ENCODE results near the gene PITPNM2. TPM values are rescaled to one million over a fixed set of nuclear protein-coding genes. Genes with fewer than 3 reads are reported as not detected.
A peak's percentile ranks its signal among the peaks of the same experiment; 100 is the strongest.

PITPNM2 gene
- total and polyA plus RNA-seq, 9 donors: 3.0 to 6.5 (median 5.5) TPM

GRCh38 chr12:123148223-123148622, 2.7 kb downstream of the PITPNM2 start:
- Histone ChIP-seq H3K9me3 (replicated peaks; ENCODE audit: control insufficient read depth, low read depth, low read length) (no peaks in the 10 kb centered on the region), H3K4me1 (ENCODE audit: control insufficient read depth, insufficient read depth, low read length) (peaks cover 22% of the 10 kb centered on the region), H3K27me3 (ENCODE audit: control insufficient read depth, insufficient read depth, low read length) (peaks cover 10% of the 10 kb centered on the region), H3K36me3 (ENCODE audit: control insufficient read depth, insufficient read depth, low read length) (no peaks in the 10 kb centered on the region), H3K4me3 (ENCODE audit: low read length) (no peak overlapping the region), H3K27ac (ENCODE audit: low read length) (no peak overlapping the region)
- DNase-seq: no peak
- WGBS (ENCODE audit: insufficient coverage): 83% methylated on average over 6 of the region's 9 CpGs

GRCh38 chr12:123145211-123145610, 5.7 kb downstream of the PITPNM2 start:
- peaks cover 26% of the 10 kb centered on the region for H3K4me1 ChIP-seq (ENCODE audit: control insufficient read depth, insufficient read depth, low read length)
- H3K27ac ChIP-seq (ENCODE audit: low read length): no peak overlapping the region

GRCh38 chr12:123143736-123144461, 7.0 kb downstream of the PITPNM2 start:
- Histone ChIP-seq H3K4me3 (ENCODE audit: low read length) (no peak overlapping the region), H3K27me3 (ENCODE audit: control insufficient read depth, insufficient read depth, low read length) (peaks cover 2% of the 10 kb centered on the region), H3K4me1 (ENCODE audit: control insufficient read depth, insufficient read depth, low read length) (peaks cover 23% of the 10 kb centered on the region), H3K36me3 (ENCODE audit: control insufficient read depth, insufficient read depth, low read length) (no peaks in the 10 kb centered on the region), H3K9me3 (replicated peaks; ENCODE audit: control insufficient read depth, low read depth, low read length) (no peaks in the 10 kb centered on the region), H3K27ac (ENCODE audit: low read length) (no peak overlapping the region)
- no peak for DNase-seq
- 100% methylated on average over 2 of the region's 4 CpGs for whole genome bisulfite sequencing (ENCODE audit: insufficient coverage)

More at GRCh38 chr12:123145211-123145610, 5.7 kb downstream of the PITPNM2 start:
- no CpG with 5 or more reads among the region's 2 CpGs for WGBS (ENCODE audit: insufficient coverage)
- peaks cover 9% of the 10 kb centered on the region for H3K27me3 ChIP-seq (ENCODE audit: control insufficient read depth, insufficient read depth, low read length)
- no peaks in the 10 kb centered on the region for H3K36me3 ChIP-seq (ENCODE audit: control insufficient read depth, insufficient read depth, low read length)
- H3K4me3 ChIP-seq (ENCODE audit: low read length): no peak overlapping the region
- H3K9me3 ChIP-seq (replicated peaks; ENCODE audit: control insufficient read depth, low read depth, low read length): no peaks in the 10 kb centered on the region
- DNase-seq: no peak

- Histone ChIP-seq H3K4me3 (ENCODE audit: low read length) (no peak overlapping the region), H3K4me1 (ENCODE audit: control insufficient read depth, insufficient read depth, low read length) (peaks cover 23% of the 10 kb centered on the region), H3K27me3 (ENCODE audit: control insufficient read depth, insufficient read depth, low read length) (no peaks in the 10 kb centered on the region), H3K27ac (ENCODE audit: low read length) (no peak overlapping the region), H3K36me3 (ENCODE audit: control insufficient read depth, insufficient read depth, low read length) (no peaks in the 10 kb centered on the region), H3K9me3 (replicated peaks; ENCODE audit: control insufficient read depth, low read depth, low read length) (no peaks in the 10 kb centered on the region)
- peak; percentile 27 for DNase-seq
- WGBS (ENCODE audit: insufficient coverage): 75% methylated on average over 6 of the region's 11 CpGs
Observed at GRCh38 chr12:123142921-123143735, 7.8 kb downstream of the PITPNM2 start.

- Histone ChIP-seq H3K36me3 (ENCODE audit: control insufficient read depth, insufficient read depth, low read length) (no peaks in the 10 kb centered on the region), H3K9me3 (replicated peaks; ENCODE audit: control insufficient read depth, low read depth, low read length) (no peaks in the 10 kb centered on the region), H3K4me3 (ENCODE audit: low read length) (no peak overlapping the region), H3K4me1 (ENCODE audit: control insufficient read depth, insufficient read depth, low read length) (peaks cover 23% of the 10 kb centered on the region), H3K27ac (ENCODE audit: low read length) (no peak overlapping the region), H3K27me3 (ENCODE audit: control insufficient read depth, insufficient read depth, low read length) (no peaks in the 10 kb centered on the region)
- DNase-seq: no peak
- WGBS (ENCODE audit: insufficient coverage): no CpG with 5 or more reads among the region's 5 CpGs
Observed at GRCh38 chr12:123142518-123142840, 8.4 kb downstream of the PITPNM2 start.

GRCh38 chr12:123141615-123142517, 9.0 kb downstream of the PITPNM2 start:
- Histone ChIP-seq H3K36me3 (ENCODE audit: control insufficient read depth, insufficient read depth, low read length) (no peaks in the 10 kb centered on the region), H3K27ac (ENCODE audit: low read length) (peak overlapping the region; percentile 37), H3K4me3 (ENCODE audit: low read length) (no peak overlapping the region), H3K9me3 (replicated peaks; ENCODE audit: control insufficient read depth, low read depth, low read length) (no peaks in the 10 kb centered on the region), H3K27me3 (ENCODE audit: control insufficient read depth, insufficient read depth, low read length) (no peaks in the 10 kb centered on the region), H3K4me1 (ENCODE audit: control insufficient read depth, insufficient read depth, low read length) (peaks cover 23% of the 10 kb centered on the region)
- WGBS (ENCODE audit: insufficient coverage): 35% methylated on average over 9 of the region's 15 CpGs
- peak; percentile 74 for DNase-seq

GRCh38 chr12:123140676-123141614, 9.9 kb downstream of the PITPNM2 start:
- H3K27ac ChIP-seq (ENCODE audit: low read length): peak overlapping the region; percentile 73
- 71% methylated on average over 1 of the region's 6 CpGs for WGBS (ENCODE audit: insufficient coverage)
- no peaks in the 10 kb centered on the region for H3K27me3 ChIP-seq (ENCODE audit: control insufficient read depth, insufficient read depth, low read length)
- H3K36me3 ChIP-seq (ENCODE audit: control insufficient read depth, insufficient read depth, low read length): no peaks in the 10 kb centered on the region
- H3K9me3 ChIP-seq (replicated peaks; ENCODE audit: control insufficient read depth, low read depth, low read length): no peaks in the 10 kb centered on the region
- DNase-seq: no peak
- H3K4me1 ChIP-seq (ENCODE audit: control insufficient read depth, insufficient read depth, low read length): peaks cover 23% of the 10 kb centered on the region
- H3K4me3 ChIP-seq (ENCODE audit: low read length): no peak overlapping the region

- peak; percentile 73 for DNase-seq
- Histone ChIP-seq H3K27me3 (ENCODE audit: control insufficient read depth, insufficient read depth, low read length) (no peaks in the 10 kb centered on the region), H3K9me3 (replicated peaks; ENCODE audit: control insufficient read depth, low read depth, low read length) (no peaks in the 10 kb centered on the region), H3K4me3 (ENCODE audit: low read length) (no peak overlapping the region), H3K36me3 (ENCODE audit: control insufficient read depth, insufficient read depth, low read length) (no peaks in the 10 kb centered on the region), H3K27ac (ENCODE audit: low read length) (peak overlapping the region; percentile 73), H3K4me1 (ENCODE audit: control insufficient read depth, insufficient read depth, low read length) (peaks cover 23% of the 10 kb centered on the region)
- 76% methylated on average over 3 of the region's 6 CpGs for WGBS (ENCODE audit: insufficient coverage)
Observed at GRCh38 chr12:123139926-123140675, 10.8 kb downstream of the PITPNM2 start.

- H3K27ac ChIP-seq (ENCODE audit: low read length): no peak overlapping the region
- no peak overlapping the region for H3K4me3 ChIP-seq (ENCODE audit: low read length)
- peaks cover 26% of the 10 kb centered on the region for H3K4me1 ChIP-seq (ENCODE audit: control insufficient read depth, insufficient read depth, low read length)
- no peaks in the 10 kb centered on the region for H3K36me3 ChIP-seq (ENCODE audit: control insufficient read depth, insufficient read depth, low read length)
- 17% methylated on average over 1 of the region's 8 CpGs for WGBS (ENCODE audit: insufficient coverage)
- H3K27me3 ChIP-seq (ENCODE audit: control insufficient read depth, insufficient read depth, low read length): no peaks in the 10 kb centered on the region
- DNase-seq: no peak
- H3K9me3 ChIP-seq (replicated peaks; ENCODE audit: control insufficient read depth, low read depth, low read length): no peaks in the 10 kb centered on the region
Observed at GRCh38 chr12:123135688-123136087, 15.2 kb downstream of the PITPNM2 start.

Data from muscle of leg (tissue), 11 donors.